GM23248 (cell line): Measurements from ENCODE around the gene EME2.

Experiments
- EZH2 ChIP-seq: fragments of 200-600 bp; sonication (generic); IDR thresholded peaks from 2 replicates; pipeline ENCODE4 v1.6.1; 2018; ENCODE audit warnings: antibody characterized with exemption, mild to moderate bottlenecking; ENCODE audit not compliant: insufficient read depth, poor library complexity, severe bottlenecking
- EZH2phosphoT487 ChIP-seq: fragments of 200-600 bp; sonication (generic); IDR thresholded peaks from 2 replicates; pipeline ENCODE4 v1.6.1; 2018; ENCODE audit warnings: antibody characterized with exemption, moderate library complexity, mild to moderate bottlenecking, low read depth; ENCODE audit not compliant: insufficient read depth

DNA sequence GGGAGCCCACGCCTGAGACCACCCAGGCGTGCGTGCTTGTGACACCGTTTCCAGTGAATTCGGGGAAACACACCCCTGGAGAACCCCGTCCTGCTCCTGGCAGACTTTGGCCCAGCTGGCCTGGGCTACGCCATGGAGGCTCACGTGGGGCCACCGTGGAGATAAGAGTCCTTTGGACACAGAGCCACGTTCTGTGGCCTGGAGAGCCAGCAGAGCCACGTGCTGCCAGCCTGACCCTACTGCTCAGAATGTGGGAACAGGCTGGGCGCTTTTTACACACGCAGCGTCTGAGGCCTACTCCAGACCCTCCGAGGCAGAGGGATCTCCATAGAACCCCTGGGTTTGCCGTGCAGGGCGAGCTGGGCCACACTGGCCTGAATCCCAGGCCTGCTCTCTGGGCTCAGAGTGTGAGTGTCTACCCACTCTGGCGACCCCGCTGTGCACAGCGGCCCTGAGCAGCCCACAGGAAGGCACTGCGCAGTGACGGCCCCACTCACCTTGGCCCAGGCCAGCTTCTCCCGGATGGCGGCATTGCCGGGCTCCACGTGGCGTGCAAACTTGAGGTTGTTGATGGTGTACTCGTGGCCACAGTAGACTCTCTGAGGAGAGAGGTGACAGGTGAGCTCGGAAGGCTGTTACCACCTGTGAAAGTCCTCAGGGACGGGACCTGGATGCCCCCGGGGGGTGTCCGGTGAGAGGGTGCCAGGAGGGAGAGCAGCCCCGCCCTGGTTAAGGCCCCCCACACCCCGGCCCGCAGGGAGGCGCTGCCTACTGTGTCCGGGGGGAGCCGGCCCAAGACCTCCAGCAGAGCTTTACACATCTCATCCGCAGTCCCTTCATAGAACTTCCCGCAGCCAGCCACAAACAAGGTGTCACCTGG is 44.0 kb downstream of the EME2 start:
- TF ChIP-seq EZH2 = no peak
- TF ChIP-seq EZH2phosphoT487 = no peak
